ENCODE results near the gene SNTB2.

The SNTB2 gene

GRCh38 chr16:69338557-69339288 is 151.8 kb downstream of the SNTB2 start:
- DNase-seq (ENCODE audit: low spot score) (no peak), FAIRE-seq (no peak)

- DNase-seq (ENCODE audit: low spot score), result peak; percentile 96
- no peak for FAIRE-seq
Observed at GRCh38 chr16:69339289-69340094, 152.5 kb downstream of the SNTB2 start, which contains the start of the genes COG8 and NIP7. TSS of gene COG8 (minus strand) at chr16:69339564. CDS start at chr16:69339552, 12 bp downstream. TSS of gene NIP7 (plus strand) at chr16:69339772. CDS start at chr16:69339830, 58 bp downstream.

GRCh38 chr16:69340095-69340644 is 153.2 kb downstream of the SNTB2 start:
- no peak for DNase-seq (ENCODE audit: low spot score)
- no peak for FAIRE-seq

DNA sequence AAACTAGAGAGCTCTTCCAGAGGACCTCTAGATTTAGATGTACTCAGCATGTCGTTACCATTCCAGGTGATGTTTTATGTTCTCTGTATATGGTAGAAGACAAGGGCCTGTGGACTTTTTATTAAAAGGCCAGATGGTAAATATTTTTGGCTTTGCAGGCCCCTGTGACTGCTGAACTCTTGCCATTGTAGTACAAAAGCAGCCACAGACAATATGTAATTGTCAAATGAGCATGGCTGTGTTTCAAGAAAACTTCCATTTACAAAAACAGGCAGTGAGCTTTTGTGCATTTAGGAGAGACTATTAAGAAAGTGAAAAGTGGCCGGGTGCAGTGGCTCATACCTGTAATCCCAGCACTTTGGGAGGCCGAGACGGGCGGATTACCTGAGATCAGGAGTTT is 157.2 kb downstream of the SNTB2 start:
- no peak for FAIRE-seq
- no peak for DNase-seq (ENCODE audit: low spot score)

DNA sequence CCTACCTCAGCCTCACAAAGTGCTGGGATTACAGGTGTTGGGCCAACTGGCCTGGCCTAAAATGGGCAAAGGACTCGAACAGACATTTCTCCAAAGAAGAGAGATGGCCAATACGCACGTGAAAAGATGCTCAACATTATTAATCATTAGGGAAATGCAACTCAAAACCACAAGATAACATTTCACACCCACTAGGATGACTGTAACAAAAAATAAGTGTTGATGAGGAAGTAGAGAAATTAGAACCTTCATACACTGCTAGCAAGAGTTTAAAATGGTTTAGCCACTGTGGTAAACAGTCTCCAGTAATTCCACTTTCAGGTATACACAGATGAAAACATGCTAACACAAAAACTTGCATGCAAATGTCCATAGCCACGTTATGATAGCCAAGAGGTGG is 159.0 kb downstream of the SNTB2 start:
- no peak for DNase-seq (ENCODE audit: low spot score)
- no peak for FAIRE-seq

GRCh38 chr16:69346683-69347082 is 159.7 kb downstream of the SNTB2 start:
- DNase-seq (ENCODE audit: low spot score) (no peak), FAIRE-seq (no peak)

DNA sequence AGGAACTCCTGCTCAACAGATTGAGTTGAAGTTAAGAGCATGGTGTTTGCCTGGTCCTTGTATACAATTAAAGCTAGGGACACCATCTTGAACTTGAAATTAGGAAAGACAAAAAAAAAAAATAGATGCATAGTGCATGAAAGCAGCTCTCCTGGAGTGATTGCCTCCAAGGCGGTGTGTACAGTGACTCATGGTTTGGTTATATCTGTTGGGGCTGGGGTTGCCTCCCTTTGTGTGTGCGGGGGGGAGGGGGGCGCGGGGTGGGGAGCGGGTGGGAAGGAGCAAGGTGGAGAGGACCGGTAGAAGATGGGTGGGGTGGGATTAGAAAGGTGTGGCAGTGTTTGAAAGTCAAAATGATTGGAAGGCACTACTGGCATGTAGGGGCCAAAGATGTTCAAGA is 161.3 kb downstream of the SNTB2 start:
- no peak for DNase-seq (ENCODE audit: low spot score)
- FAIRE-seq, result no peak

GRCh38 chr16:69349536-69349935 is 162.6 kb downstream of the SNTB2 start:
- DNase-seq (ENCODE audit: low spot score), result no peak
- no peak for FAIRE-seq

DNA sequence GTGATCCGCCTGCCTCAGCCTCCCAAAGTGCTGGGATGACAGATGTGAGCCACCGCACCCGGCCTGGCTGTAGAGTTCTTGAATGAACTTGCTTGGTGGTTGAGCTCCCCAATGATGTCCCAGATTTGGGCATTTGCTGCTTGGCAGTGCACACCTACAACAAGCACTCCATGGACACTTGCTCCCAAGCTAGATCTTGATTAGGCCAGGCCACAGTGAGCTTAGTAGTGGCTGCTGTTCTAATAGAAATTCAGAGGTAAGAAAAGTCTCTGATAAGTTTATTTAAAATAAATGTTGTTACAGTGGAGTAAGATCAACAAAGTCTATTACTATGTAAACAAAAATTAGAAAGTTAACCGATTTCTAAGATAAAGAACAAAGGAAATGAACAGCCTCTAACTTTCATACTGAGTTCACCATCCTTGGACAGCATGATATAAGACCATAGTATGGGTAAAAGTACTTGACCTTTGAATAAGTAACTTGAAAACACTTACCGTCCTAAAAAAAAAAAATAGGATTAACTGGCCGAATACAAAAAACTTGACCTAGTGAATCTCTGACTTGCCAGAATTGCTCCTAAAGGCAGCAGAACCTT is 163.7 kb downstream of the SNTB2 start:
- FAIRE-seq (no peak), DNase-seq (ENCODE audit: low spot score) (no peak)

GRCh38 chr16:69351309-69352027 is 164.5 kb downstream of the SNTB2 start, which contains the start of gene TMED6:
TSS of gene TMED6 (minus strand) at chr16:69351786. CDS start at chr16:69351753, 33 bp downstream.
- no peak for FAIRE-seq
- DNase-seq (ENCODE audit: low spot score), result no peak

Measured in urothelium cell line (cell line).